Daoy (cell line): ENCODE measurements around the gene GEMIN7. TPM values are rescaled to one million over a fixed set of nuclear protein-coding genes. Genes with fewer than 3 reads are reported as not detected.
"Not testable (repeated sequence)": the region's sequence is repeated elsewhere in the genome, so short reads cannot be mapped to it uniquely, and the experiment has no call there.

Source experiments
- DNase-seq: peaks from one replicate; pipeline ENCODE4 v3.0.0-alpha.2; 2015; ENCODE audit warnings: low read depth
- total RNA-seq: library from RNA; depleted of rRNA; stranded (reverse); fragments of >200 nt; shearing (Covaris generic); gene quantifications from 2 replicates; pipeline ENCODE4 v1.2.3, GENCODE V29; 2014

Gene GEMIN7
- total RNA-seq, 1 experiment from 2014 or later, result 70.7 TPM

- no peak for DNase-seq
Observed at GRCh38 chr19:45104658-45105349, 25.7 kb downstream of the GEMIN7 start.

- DNase-seq, result not testable (repeated sequence)
Observed at GRCh38 chr19:45106363-45106762, 27.3 kb downstream of the GEMIN7 start.

- no peak for DNase-seq
Observed at GRCh38 chr19:45107621-45108150, 28.6 kb downstream of the GEMIN7 start.

- no peak for DNase-seq
Observed at GRCh38 chr19:45110851-45111266, 31.8 kb downstream of the GEMIN7 start.

GRCh38 chr19:45112111-45112827 is 33.2 kb downstream of the GEMIN7 start:
- no peak for DNase-seq

- no peak for DNase-seq
Observed at GRCh38 chr19:45113628-45114027, 34.6 kb downstream of the GEMIN7 start.

- DNase-seq, result no peak
Observed at GRCh38 chr19:45114116-45114515, 35.1 kb downstream of the GEMIN7 start.

GRCh38 chr19:45115809-45116615 is 37.0 kb downstream of the GEMIN7 start:
- DNase-seq, result no peak

- DNase-seq, result peak; percentile 61
Observed at GRCh38 chr19:45117167-45117594, 38.1 kb downstream of the GEMIN7 start.

- DNase-seq, result no peak
Observed at GRCh38 chr19:45117671-45118070, 38.6 kb downstream of the GEMIN7 start.

- DNase-seq, result no peak
Observed at GRCh38 chr19:45118106-45118505, 39.0 kb downstream of the GEMIN7 start.

- not testable (repeated sequence) for DNase-seq
Observed at GRCh38 chr19:45118591-45119355, 39.7 kb downstream of the GEMIN7 start.

GRCh38 chr19:45119582-45119981 is 40.5 kb downstream of the GEMIN7 start:
- DNase-seq, result no peak

GRCh38 chr19:45121827-45122345 is 42.8 kb downstream of the GEMIN7 start:
- no peak for DNase-seq

DNA sequence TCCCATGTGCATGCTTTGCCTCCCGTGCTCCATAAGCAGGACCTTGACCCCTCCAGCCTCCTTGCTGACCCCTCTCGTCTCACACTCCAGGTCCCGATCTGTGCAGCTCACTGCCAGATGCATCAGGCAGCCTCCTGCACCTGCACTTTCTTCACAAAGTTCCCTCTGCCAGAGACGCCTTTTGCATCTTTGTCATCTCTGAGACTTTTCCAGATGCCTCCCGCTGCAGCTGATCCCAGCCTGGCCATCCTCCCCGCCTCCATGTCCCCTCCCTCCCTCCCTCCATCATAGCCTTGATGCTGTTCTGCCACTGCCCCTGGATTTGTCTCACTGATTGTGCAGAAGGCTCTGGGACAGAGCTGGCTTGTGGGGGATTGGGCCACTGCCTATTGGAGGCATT is 43.8 kb downstream of the GEMIN7 start:
- DNase-seq, result no peak

- DNase-seq, result no peak
Observed at GRCh38 chr19:45123440-45123850, 44.4 kb downstream of the GEMIN7 start.

DNA sequence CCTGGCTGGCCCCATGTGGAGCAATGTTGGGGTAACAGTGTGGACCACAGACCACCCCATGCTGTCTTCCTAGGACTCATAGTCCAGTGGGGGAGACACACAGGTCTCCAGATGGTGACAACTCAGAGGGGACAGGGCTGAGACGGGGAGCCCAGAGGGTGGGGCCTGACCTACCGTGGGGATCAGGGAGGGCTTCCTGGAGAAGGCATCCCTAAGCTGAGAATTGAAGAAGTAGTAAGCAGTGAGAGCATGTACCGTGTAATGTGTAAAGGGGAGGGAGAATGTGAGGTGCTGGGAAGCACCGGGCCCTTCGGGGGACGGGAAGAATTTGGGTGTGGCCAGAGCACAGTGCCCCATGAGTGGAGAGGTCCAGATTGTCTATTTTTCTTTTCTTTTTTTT is 45.0 kb downstream of the GEMIN7 start:
- DNase-seq, result no peak

GRCh38 chr19:45125360-45125759 is 46.3 kb downstream of the GEMIN7 start:
- DNase-seq, result no peak

- DNase-seq, result peak; percentile 71
Observed at GRCh38 chr19:45125975-45126493, 47.0 kb downstream of the GEMIN7 start.

- no peak for DNase-seq
Observed at GRCh38 chr19:45126654-45127053, 47.6 kb downstream of the GEMIN7 start.

DNA sequence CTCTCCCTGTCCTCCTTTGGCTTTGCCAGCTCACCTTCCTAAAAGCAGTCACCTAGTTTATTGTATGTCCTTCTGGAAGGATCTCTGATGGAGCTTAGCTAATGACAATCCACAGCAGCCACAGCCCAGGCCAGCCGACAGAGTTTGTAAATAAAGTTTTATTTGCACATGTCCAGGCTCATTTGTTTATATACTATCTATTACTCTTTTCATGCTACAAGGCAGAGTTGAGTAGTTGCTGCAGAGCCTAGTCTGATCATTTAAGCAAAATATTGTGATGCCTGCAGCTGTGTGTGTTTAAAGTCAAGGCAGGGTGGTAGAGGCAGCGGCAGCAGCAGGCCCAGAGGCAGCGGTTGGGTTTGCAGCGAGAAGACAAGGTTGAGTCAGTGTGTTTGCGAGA is 49.1 kb downstream of the GEMIN7 start:
- no peak for DNase-seq
